Psoas muscle (tissue), 8 donors: ENCODE measurements around the gene ARRB2. TPM values are rescaled to one million over a fixed set of nuclear protein-coding genes. Genes with fewer than 3 reads are reported as not detected.

Experiments
- ATAC-seq, 4 donors: fragments of 200-7000 bp; cut with Tn5 transposase; one replicate each; pipeline ENCODE4 v1.9.1; 2020; ENCODE audit warnings: moderate library complexity in 3 of 4, mild to moderate bottlenecking in 2 of 4
- DNase-seq, 2 donors: peaks; one replicate each; pipeline ENCODE4 v3.0.0-alpha.2; 2020
- H3K27ac ChIP-seq: fragments of 200-600 bp; one replicate; pipeline ENCODE4 v1.8.0; 2022
- H3K27me3 ChIP-seq, 3 donors: fragments of 200-600 bp in 1 of 3; one replicate each; pipeline versions ENCODE4 v1.6.1 to v1.8.0; 2013 to 2022; ENCODE audit warnings: low read length in 2 of 3, mild to moderate bottlenecking in 2 of 3, moderate library complexity in 1 of 3; ENCODE audit not compliant: insufficient read depth in 3 of 3
- H3K36me3 ChIP-seq, 2 donors: fragments of 200-600 bp in 1 of 2; one replicate each; pipeline versions ENCODE4 v1.6.1 to v1.8.0; 2013 to 2022; ENCODE audit warnings: low read depth in 1 of 2, mild to moderate bottlenecking in 1 of 2, moderate library complexity in 1 of 2; ENCODE audit not compliant: insufficient read depth in 1 of 2
- H3K4me1 ChIP-seq: fragments of 200-600 bp; one replicate; pipeline ENCODE4 v1.8.0; 2022
- H3K4me3 ChIP-seq: fragments of 200-600 bp; one replicate; pipeline ENCODE4 v1.8.0; 2022; ENCODE audit warnings: mild to moderate bottlenecking
- H3K9me3 ChIP-seq: fragments of 200-600 bp; one replicate; pipeline ENCODE4 v1.8.0; 2022
- CTCF ChIP-seq: fragments of 200-600 bp; IDR thresholded peaks from one replicate; pipeline ENCODE4 v1.8.0; 2022; ENCODE audit warnings: antibody characterized with exemption
- WGBS, 3 donors: extraction: QIAGEN DNeasy Blood & Tissue Kit; methylation state at CpG; one replicate each; pipeline versions ENCODE4 v1.1.6 to v1.1.7; 2013; 5-methylcytosine and 5-hydroxymethylcytosine counted together
- intact Hi-C, 2 donors: fragments of 100-400 bp; cut with DNase I; formaldehyde crosslinking; loops; one replicate each; pipeline versions ENCODE4 v1.11.0 to v1.14.2; 2022
- polyA plus RNA-seq, 3 donors: library from polyadenylated mRNA; stranded (reverse); fragments of 200-250 nt; gene quantifications; one replicate each; pipeline ENCODE4 v1.2.3, GENCODE V29; 2013
- total RNA-seq, 4 donors: library from RNA; stranded (reverse); fragmentation: NEBNext Ultra II Directional in 2 of 4; extraction: Animal tissue kit (Norgen Biotek cat#: 25700) in 2 of 4; gene quantifications; one replicate each; pipeline versions ENCODE4 v1.2.1 to v1.2.4, GENCODE V29; 2021 to 2023
- donor health status: healthy with polysubstance abuse.
- donor health status: DM: no; HTN: no; CAD: no; lungs with moderate emphysema.
- donor health status: Bipolar disorder and iron deficiency.
- donor health status: healthy.
- donor health status: DM: yes; HTN: yes; CAD: no.
- donor health status: DM: no; HTN: no; CAD: no.
- donor health status: DM: no; HTN: no; CAD: no.
- donor health status: DM: yes; HTN: yes; CAD: no.

The ARRB2 gene
- total and polyA plus RNA-seq, 7 donors, result 6.6 to 16.5 (median 12.1) TPM

- Histone ChIP-seq H3K27ac (no peak overlapping the region), H3K4me3 (no peak overlapping the region), H3K4me1 (no peaks in the 10 kb centered on the region), H3K9me3 (no peaks in the 10 kb centered on the region), H3K27me3 (no peaks in the 10 kb centered on the region), H3K36me3 (peaks cover 0 to 84% of the 10 kb centered on the region in 2 donors)
- WGBS, 3 donors, result 74 to 83% (median 74%) methylated on average over 26 to 27 of the region's 27 CpGs
- intact Hi-C loops, result no loop called here
- ATAC-seq (peak in 1 of 4 donors; percentile 49), DNase-seq (no peak)
- TF ChIP-seq CTCF, result no peak
Observed at GRCh38 chr17:4673986-4674684, 36.3 kb upstream of the ARRB2 start.

DNA sequence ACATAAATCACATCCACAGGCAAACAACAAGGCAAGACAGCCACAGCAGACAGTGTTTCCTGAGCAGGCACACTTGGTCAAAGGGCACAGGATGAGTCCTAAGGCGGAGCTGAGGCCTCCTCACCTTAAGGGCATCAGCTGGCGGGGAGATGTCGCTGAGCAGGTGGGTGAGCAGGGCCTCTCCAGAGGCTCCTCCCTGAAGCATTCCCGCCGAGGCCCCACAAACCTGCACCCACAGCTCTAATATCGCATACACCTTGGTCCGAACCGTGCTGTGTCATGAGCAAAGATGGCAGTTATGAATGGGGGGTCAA lies 35.8 kb upstream of the ARRB2 start:
- H3K27me3 ChIP-seq, result no peaks in the 10 kb centered on the region
- no peaks in the 10 kb centered on the region for H3K4me1 ChIP-seq
- peaks cover 0 to 90% of the 10 kb centered on the region in 2 donors for H3K36me3 ChIP-seq
- 92 to 100% (median 98%) methylated on average over 6 to 8 of the region's 8 CpGs for WGBS, 3 donors
- H3K4me3 ChIP-seq, result no peak overlapping the region
- intact Hi-C loops, result no loop called here
- TF ChIP-seq CTCF, result no peak
- H3K27ac ChIP-seq, result no peak overlapping the region
- DNase-seq (no peak), ATAC-seq (no peak)
- H3K9me3 ChIP-seq, result no peaks in the 10 kb centered on the region

DNA sequence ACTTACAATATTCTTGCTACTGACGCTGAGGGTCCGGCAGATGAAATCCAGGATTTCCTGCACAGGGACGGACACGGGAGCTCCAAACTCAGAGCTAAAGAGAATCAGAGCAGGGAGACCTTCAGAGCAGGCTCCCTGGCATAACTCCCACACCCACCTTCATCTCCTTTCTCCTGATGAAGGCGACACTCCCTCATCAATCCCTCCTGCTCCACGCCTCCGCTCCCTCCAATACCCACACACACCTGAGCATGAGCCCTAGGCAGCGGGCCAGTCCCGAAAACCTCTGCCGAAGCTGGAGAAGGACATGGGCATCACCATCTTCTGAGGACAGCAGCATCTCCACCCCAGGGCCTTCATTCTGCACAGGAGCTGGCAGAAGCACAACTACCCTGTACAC lies 34.6 kb upstream of the ARRB2 start:
- H3K4me3 ChIP-seq, result no peak overlapping the region
- intact Hi-C loops, result no loop called here
- no peaks in the 10 kb centered on the region for H3K27me3 ChIP-seq
- WGBS, 3 donors, result 94 to 100% (median 96%) methylated on average over 10 of the region's 10 CpGs
- H3K4me1 ChIP-seq, result no peaks in the 10 kb centered on the region
- ATAC-seq (no peak), DNase-seq (no peak)
- H3K36me3 ChIP-seq, result peaks cover 1 to 98% of the 10 kb centered on the region in 2 donors
- no peak overlapping the region for H3K27ac ChIP-seq
- no peak for TF ChIP-seq CTCF
- no peaks in the 10 kb centered on the region for H3K9me3 ChIP-seq

- no peak for DNase-seq
- Histone ChIP-seq H3K4me1 (no peaks in the 10 kb centered on the region), H3K27ac (no peak overlapping the region), H3K9me3 (no peaks in the 10 kb centered on the region), H3K4me3 (no peak overlapping the region), H3K36me3 (peaks cover 4 to 98% of the 10 kb centered on the region in 2 donors), H3K27me3 (no peaks in the 10 kb centered on the region)
- WGBS, 3 donors, result 81 to 95% (median 84%) methylated on average over 7 of the region's 7 CpGs
- intact Hi-C loops, result no loop called here
- TF ChIP-seq CTCF, result no peak
- ATAC-seq, result no peak
Observed at GRCh38 chr17:4676791-4677190, 33.6 kb upstream of the ARRB2 start.
